Liver (tissue), 9 donors: ENCODE data around the gene ANKRD13D. TPM values are rescaled to one million over a fixed set of nuclear protein-coding genes. Genes with fewer than 3 reads are reported as not detected.

Experiments
- DNase-seq: peaks from one replicate; pipeline ENCODE4 v3.0.0-alpha.2; 2017; ENCODE audit warnings: low spot score
- H3K27ac ChIP-seq, 2 donors: one replicate each; pipeline ENCODE4 v1.7.0; 2013; ENCODE audit warnings: inconsistent platforms in 2 of 2, low read length in 2 of 2, control low read depth in 1 of 2, low read depth in 1 of 2, mild to moderate bottlenecking in 1 of 2
- H3K27me3 ChIP-seq, 4 donors: one replicate each; pipeline versions ENCODE4 v1.6.1 to v1.7.0; 2013; ENCODE audit warnings: low read length in 3 of 4, inconsistent platforms in 1 of 4, mild to moderate bottlenecking in 1 of 4, moderate library complexity in 1 of 4; ENCODE audit not compliant: control insufficient read depth in 4 of 4, insufficient read depth in 4 of 4
- H3K36me3 ChIP-seq, 4 donors: one replicate each; pipeline versions ENCODE4 v1.6.1 to v1.7.0; 2013; ENCODE audit warnings: low read length in 3 of 4, mild to moderate bottlenecking in 3 of 4, low read depth in 1 of 4, moderate library complexity in 1 of 4; ENCODE audit not compliant: control insufficient read depth in 4 of 4, insufficient read depth in 3 of 4
- H3K4me1 ChIP-seq, 4 donors: one replicate each; pipeline versions ENCODE4 v1.6.1 to v1.7.0; 2013; ENCODE audit warnings: low read length in 3 of 4, mild to moderate bottlenecking in 3 of 4, moderate library complexity in 1 of 4; ENCODE audit not compliant: control insufficient read depth in 4 of 4, insufficient read depth in 4 of 4
- H3K4me3 ChIP-seq, 3 donors: one replicate each; pipeline versions ENCODE4 v1.6.1 to v1.7.0; 2013; ENCODE audit warnings: low read length in 3 of 3, control low read depth in 1 of 3, low read depth in 1 of 3, mild to moderate bottlenecking in 1 of 3
- H3K9ac ChIP-seq, 2 donors: one replicate each; pipeline ENCODE4 v1.7.0; 2013; ENCODE audit warnings: low read length in 2 of 2, mild to moderate bottlenecking in 2 of 2, moderate library complexity in 2 of 2, control low read depth in 1 of 2, low read depth in 1 of 2
- H3K9me3 ChIP-seq, 4 donors: one replicate each; pipeline versions ENCODE4 v1.6.1 to v1.7.0; 2013; ENCODE audit warnings: low read length in 3 of 4; ENCODE audit not compliant: control insufficient read depth in 4 of 4
- CTCF ChIP-seq: fragments of 150-350 bp; IDR thresholded peaks from 2 replicates; pipeline ENCODE4 v1.5.1; 2017; ENCODE audit warnings: improper control_type of control experiment, low read depth, low read length; ENCODE audit not compliant: missing input control
- FOXA1 ChIP-seq: IDR thresholded peaks from 2 replicates; pipeline ENCODE4 v1.6.1; 2016; ENCODE audit warnings: antibody characterized with exemption
- FOXA2 ChIP-seq: IDR thresholded peaks from 2 replicates; pipeline ENCODE4 v1.6.1; 2016; ENCODE audit warnings: antibody characterized with exemption
- GABPA ChIP-seq, 2 donors: IDR thresholded peaks in 1 of 2; conservative IDR thresholded peaks in 1 of 2; 2 replicates each; pipeline ENCODE4 v1.6.1; 2016; ENCODE audit warnings: antibody characterized with exemption in 2 of 2, mild to moderate bottlenecking in 1 of 2, moderate library complexity in 1 of 2
- HNF4A ChIP-seq, 2 donors: conservative IDR thresholded peaks; 2 replicates each; pipeline ENCODE4 v1.6.1; 2016; ENCODE audit warnings: antibody characterized with exemption in 2 of 2, mild to moderate bottlenecking in 2 of 2
- HNF4G ChIP-seq: IDR thresholded peaks from 2 replicates; pipeline ENCODE4 v1.6.1; 2016; ENCODE audit warnings: antibody characterized with exemption
- JUND ChIP-seq, 2 donors: IDR thresholded peaks; 2 replicates each; pipeline ENCODE4 v1.6.1; 2016; ENCODE audit warnings: antibody characterized with exemption in 2 of 2
- MAX ChIP-seq: IDR thresholded peaks from 2 replicates; pipeline ENCODE4 v1.6.1; 2016; ENCODE audit warnings: antibody characterized with exemption
- NR2F2 ChIP-seq: IDR thresholded peaks from 2 replicates; pipeline ENCODE4 v1.6.1; 2016; ENCODE audit warnings: antibody characterized with exemption
- RAD21 ChIP-seq, 2 donors: IDR thresholded peaks; 2 replicates each; pipeline ENCODE4 v1.6.1; 2016; ENCODE audit warnings: antibody characterized with exemption in 2 of 2, mild to moderate bottlenecking in 2 of 2
- REST ChIP-seq: IDR thresholded peaks from 2 replicates; pipeline ENCODE4 v1.6.1; 2016; ENCODE audit warnings: antibody characterized with exemption, mild to moderate bottlenecking
- RXRA ChIP-seq, 2 donors: IDR thresholded peaks; 2 replicates each; pipeline ENCODE4 v1.6.1; 2017 to 2018; ENCODE audit warnings: antibody characterized with exemption in 2 of 2, mild to moderate bottlenecking in 1 of 2
- SP1 ChIP-seq: IDR thresholded peaks from 2 replicates; pipeline ENCODE4 v1.6.1; 2018; ENCODE audit warnings: antibody characterized with exemption, mild to moderate bottlenecking
- TAF1 ChIP-seq: conservative IDR thresholded peaks from 2 replicates; pipeline ENCODE4 v1.6.1; 2016; ENCODE audit warnings: antibody characterized with exemption, mild to moderate bottlenecking
- YY1 ChIP-seq: IDR thresholded peaks from 2 replicates; pipeline ENCODE4 v1.6.1; 2016; ENCODE audit warnings: antibody characterized with exemption, mild to moderate bottlenecking
- WGBS: extraction: QIAGEN DNeasy Blood & Tissue Kit; methylation state at CpG from one replicate; pipeline ENCODE4 v1.1.7; 2013; 5-methylcytosine and 5-hydroxymethylcytosine counted together
- polyA plus RNA-seq, 2 donors: library from polyadenylated mRNA; stranded (reverse) in 1 of 2; unstranded in 1 of 2; fragments of 200-250 nt in 1 of 2; fragments of >200 nt in 1 of 2; fragmentation: Nextera tagmentation in 1 of 2; extraction: Ambion mirVana in 1 of 2; gene quantifications; one replicate each; pipeline versions ENCODE4 v1.2.1 to v1.2.3, GENCODE V29; 2013 to 2015
- total RNA-seq, 2 donors: library from RNA; depleted of rRNA; stranded (reverse); fragments of >200 nt; gene quantifications; one replicate each; pipeline ENCODE4 v1.2.3, GENCODE V29; 2014
- TF ChIP-seq, protein P1 (sequence below): IDR thresholded peaks from 2 replicates; pipeline ENCODE4 v1.6.1; 2016; ENCODE audit warnings: antibody characterized with exemption
- TF ChIP-seq, protein P2 (sequence below): IDR thresholded peaks from 2 replicates; pipeline ENCODE4 v1.6.1; 2016; ENCODE audit warnings: antibody characterized with exemption
- donor health status: healthy.
- donor health status: healthy.
- donor health status: healthy.
- donor health status: healthy.
- donor health status: healthy.

Gene ANKRD13D
- total and polyA plus RNA-seq, 4 donors = 5.5 to 15.0 (median 5.9) TPM

DNA sequence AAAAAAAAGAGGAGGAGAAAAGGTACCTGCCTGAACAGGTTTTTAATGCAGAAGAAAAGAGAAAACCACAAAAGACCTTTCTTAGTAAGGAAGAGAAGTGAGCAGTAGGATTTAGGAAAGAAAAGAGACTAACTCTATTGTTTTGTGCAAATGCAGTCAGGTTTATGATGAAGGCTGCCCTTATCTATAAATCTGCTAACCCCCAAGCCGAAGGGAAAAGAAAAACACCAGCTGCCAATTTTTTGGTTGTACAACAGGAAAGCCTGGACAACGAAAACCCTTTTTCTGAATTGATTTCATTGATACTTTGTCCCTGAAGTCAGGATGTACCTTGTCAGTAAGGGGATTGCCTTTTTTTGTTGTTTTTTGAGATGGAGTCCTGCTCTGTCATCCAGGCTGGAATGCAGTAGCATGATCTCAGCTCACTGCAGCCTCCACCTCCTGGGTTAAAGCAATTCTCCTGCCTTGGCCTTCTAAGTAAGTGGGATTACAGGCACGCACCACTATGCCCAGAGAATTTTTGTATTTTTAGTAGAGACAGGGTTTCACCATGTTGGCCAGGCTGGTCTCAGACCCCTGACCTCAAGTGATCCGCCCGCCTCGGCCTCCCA is 43.1 kb downstream of the ANKRD13D start (continued):
- TF ChIP-seq MAX (no peak), FOXA1 (no peak)

DNA sequence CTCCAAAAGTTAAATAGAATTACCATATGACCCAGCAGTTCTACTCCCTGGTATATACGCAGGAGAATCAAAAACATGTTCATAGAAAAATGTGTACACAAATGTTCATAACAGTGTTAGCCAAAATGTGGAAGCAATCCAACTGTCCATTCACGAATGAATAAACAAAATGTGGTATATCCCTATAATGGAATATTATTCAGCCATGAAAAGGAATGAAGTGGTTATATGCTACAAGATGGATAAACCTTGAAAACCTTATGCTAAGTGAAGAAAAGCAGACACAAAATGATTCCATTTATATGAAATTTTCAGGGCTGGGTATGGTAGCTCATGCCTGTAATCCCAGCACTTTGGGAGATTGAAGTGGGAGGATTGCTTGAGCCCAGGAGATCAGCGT is 48.2 kb downstream of the ANKRD13D start:
- H3K27ac ChIP-seq = no peak overlapping the region
- H3K9ac ChIP-seq = no peak overlapping the region
- no peak for TF ChIP-seq NR2F2
- TF ChIP-seq JUND (IDR thresholded peaks at IDR 0.05) = no peak
- TF ChIP-seq GABPA (IDR thresholded peaks at IDR 0.05 in 1 of 2, conservative IDR thresholded peaks at IDR 0.05 in 1 of 2) = no peak
- no peak for TF ChIP-seq FOXA1
- TF ChIP-seq FOXA2 = no peak
- TF ChIP-seq, protein P1, sequence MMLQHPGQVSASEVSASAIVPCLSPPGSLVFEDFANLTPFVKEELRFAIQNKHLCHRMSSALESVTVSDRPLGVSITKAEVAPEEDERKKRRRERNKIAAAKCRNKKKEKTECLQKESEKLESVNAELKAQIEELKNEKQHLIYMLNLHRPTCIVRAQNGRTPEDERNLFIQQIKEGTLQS = no peak
- TF ChIP-seq, protein P2, sequence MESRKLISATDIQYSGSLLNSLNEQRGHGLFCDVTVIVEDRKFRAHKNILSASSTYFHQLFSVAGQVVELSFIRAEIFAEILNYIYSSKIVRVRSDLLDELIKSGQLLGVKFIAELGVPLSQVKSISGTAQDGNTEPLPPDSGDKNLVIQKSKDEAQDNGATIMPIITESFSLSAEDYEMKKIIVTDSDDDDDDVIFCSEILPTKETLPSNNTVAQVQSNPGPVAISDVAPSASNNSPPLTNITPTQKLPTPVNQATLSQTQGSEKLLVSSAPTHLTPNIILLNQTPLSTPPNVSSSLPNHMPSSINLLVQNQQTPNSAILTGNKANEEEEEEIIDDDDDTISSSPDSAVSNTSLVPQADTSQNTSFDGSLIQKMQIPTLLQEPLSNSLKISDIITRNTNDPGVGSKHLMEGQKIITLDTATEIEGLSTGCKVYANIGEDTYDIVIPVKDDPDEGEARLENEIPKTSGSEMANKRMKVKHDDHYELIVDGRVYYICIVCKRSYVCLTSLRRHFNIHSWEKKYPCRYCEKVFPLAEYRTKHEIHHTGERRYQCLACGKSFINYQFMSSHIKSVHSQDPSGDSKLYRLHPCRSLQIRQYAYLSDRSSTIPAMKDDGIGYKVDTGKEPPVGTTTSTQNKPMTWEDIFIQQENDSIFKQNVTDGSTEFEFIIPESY = no peak
- TF ChIP-seq HNF4G = no peak
- no peak for TF ChIP-seq RXRA (IDR thresholded peaks at IDR 0.05)
- TF ChIP-seq REST = no peak
- no peak for TF ChIP-seq SP1
- TF ChIP-seq CTCF = no peak
- TF ChIP-seq RAD21 (IDR thresholded peaks at IDR 0.05) = no peak
- no peak for TF ChIP-seq TAF1
- no peak for TF ChIP-seq YY1
- no peak for TF ChIP-seq HNF4A (conservative IDR thresholded peaks at IDR 0.05)
- H3K27me3 ChIP-seq = no peaks in the 10 kb centered on the region
- no peak for DNase-seq
- no peaks in the 10 kb centered on the region for H3K4me1 ChIP-seq
- H3K9me3 ChIP-seq = no peaks in the 10 kb centered on the region
- H3K4me3 ChIP-seq = no peak overlapping the region
- 97% methylated on average over 3 of the region's 3 CpGs for WGBS
- peaks cover 0 to 3% (median under 1%) of the 10 kb centered on the region in 4 donors for H3K36me3 ChIP-seq
